GM18505 (cell line): ENCODE data around the gene ADRA2C.

Experiments
- ATAC-seq: cut with Tn5 transposase; IDR thresholded peaks from one replicate; pipeline ENCODE4 v1.9.1; 2021; ENCODE audit not compliant: unreplicated experiment
- POLR2A ChIP-seq: IDR thresholded peaks from 4 replicates; pipeline ENCODE4 v1.6.1; 2011; ENCODE audit warnings: borderline replicate concordance; ENCODE audit not compliant: insufficient read depth, insufficient read length; ENCODE audit errors: extremely low read depth

ADRA2C gene

DNA sequence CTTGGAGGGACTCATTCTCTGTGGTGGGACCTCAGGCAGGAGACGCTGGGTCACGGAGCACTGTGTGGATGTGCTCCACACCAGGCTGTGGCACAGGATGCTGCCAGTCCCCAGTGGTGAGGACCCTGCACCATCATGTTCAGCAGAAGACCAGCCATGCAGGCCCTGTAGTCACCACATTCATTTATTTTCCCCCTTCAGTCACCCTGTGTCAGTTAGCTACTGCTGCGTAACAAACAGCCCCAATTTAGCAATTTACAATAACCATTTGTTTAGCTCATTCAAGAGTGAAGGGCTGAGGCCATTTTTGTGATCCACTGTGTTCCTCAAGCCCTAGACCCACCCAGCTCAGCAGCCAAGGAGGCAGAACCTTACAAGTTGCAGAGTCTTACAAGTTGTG, 23.6 kb upstream of the ADRA2C start:
- no peak for ATAC-seq
- no peak for TF ChIP-seq POLR2A

DNA sequence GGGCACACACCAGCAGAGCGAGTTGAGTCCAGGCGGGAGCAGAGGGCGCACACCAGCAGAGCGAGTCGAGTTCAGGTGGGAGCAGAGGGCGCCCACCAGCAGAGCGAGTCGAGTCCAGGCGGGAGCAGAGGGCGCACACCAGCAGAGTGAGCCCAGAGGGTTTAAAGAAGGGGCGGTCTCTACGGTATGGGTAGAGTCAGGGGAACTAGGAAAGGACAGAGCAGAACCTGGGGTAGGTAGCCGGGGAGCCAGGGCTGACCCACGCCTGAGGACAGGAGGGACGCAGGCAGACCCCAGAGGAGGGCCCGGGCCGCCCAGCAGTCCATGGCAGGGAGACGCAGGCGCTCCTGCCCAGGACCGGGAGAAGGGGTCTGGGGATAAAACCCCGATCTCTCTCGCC, 22.0 kb upstream of the ADRA2C start:
- no peak for ATAC-seq
- TF ChIP-seq POLR2A, result no peak

GRCh38 chr4:3744901-3745300, 21.3 kb upstream of the ADRA2C start:
- TF ChIP-seq POLR2A, result no peak
- ATAC-seq, result no peak

DNA sequence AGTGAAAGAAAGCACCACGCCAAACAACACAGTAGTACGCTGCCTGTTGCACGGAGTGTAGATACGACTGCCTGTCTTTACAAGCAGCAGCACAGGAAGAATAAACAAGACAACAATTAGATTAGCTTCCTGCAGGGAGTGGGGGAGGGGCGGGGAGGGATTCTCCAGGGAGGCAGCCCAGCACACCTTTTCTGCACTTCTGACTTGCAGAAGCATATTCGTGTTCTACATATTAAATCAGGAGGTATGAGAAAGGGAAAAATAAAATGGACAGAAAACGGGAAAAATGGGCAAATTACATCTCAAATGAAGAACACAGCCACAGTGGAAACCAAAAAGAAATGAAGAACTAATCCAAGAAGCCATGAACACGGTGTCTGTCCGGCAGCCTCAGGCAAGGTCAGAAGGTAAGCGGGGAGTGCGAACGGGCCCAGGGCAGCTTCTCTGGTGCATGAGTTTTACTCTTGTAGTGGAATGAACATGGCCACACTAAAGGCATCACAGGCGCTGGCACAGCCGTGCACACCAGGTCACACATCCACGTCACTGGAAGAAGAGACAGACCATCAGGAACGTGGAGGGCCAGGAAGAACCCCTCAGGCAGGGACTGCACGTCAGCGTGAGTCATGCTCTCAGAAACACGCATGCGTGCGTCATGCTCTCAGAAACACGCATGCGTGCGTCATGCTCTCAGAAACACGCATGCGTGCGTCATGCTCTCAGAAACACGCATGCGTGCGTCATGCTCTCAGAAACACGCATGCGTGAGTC, 20.1 kb upstream of the ADRA2C start:
- no peak for TF ChIP-seq POLR2A
- ATAC-seq, result no peak

DNA sequence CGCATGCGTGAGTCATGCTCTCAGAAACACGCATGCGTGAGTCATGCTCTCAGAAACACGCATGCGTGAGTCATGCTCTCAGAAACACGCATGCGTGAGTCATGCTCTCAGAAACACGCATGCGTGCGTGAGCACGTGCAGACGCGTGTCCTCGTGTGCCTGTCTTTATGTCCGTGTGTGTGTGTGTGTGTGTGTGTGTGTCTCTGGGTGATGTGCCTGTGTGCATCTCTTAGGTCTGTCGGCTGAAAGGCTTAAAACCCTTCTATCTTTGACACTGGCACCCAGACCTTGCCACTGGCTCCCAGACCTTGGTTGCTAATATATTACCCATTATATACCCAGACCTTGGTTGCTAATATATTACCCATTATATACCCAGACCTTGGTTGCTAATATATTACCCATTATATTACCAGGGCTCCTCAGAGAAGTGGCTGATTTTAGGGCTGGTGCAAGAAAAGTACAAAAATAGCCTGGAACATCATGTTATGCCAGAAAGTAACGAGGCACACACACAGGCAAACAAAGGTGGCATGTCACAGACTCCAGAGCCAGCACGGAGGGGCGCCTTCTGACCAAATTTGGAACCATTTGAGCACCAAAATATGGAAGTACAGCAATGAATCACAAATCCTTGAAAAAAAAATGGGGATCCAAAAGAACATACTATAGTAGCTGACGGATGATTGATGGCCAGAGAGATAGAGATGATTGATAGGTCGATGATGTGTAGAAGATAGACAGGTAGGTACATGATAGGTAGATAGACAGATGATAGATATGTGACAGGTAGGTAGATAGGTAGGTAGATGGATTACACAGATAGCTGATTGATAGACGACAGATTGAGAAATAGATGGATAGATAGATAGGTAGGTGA, 19.2 kb upstream of the ADRA2C start:
- no peak for TF ChIP-seq POLR2A
- ATAC-seq, result no peak

DNA sequence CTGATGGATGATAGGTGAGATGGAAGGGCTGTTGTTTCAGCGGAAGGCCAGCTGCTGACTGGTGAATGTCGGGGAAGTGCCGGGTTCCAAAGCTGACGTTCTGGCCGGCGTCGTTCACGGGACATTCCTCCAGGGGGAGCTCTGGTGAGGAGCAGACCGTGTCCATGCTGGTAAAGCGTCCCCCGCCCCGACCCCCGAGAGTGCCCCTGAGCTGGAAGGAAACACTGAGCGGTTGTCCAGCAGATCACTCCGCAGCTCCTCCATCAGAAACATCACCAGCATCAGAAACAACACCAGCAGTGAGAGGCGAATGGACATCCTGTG, 18.6 kb upstream of the ADRA2C start:
- TF ChIP-seq POLR2A, result no peak
- ATAC-seq, result no peak

DNA sequence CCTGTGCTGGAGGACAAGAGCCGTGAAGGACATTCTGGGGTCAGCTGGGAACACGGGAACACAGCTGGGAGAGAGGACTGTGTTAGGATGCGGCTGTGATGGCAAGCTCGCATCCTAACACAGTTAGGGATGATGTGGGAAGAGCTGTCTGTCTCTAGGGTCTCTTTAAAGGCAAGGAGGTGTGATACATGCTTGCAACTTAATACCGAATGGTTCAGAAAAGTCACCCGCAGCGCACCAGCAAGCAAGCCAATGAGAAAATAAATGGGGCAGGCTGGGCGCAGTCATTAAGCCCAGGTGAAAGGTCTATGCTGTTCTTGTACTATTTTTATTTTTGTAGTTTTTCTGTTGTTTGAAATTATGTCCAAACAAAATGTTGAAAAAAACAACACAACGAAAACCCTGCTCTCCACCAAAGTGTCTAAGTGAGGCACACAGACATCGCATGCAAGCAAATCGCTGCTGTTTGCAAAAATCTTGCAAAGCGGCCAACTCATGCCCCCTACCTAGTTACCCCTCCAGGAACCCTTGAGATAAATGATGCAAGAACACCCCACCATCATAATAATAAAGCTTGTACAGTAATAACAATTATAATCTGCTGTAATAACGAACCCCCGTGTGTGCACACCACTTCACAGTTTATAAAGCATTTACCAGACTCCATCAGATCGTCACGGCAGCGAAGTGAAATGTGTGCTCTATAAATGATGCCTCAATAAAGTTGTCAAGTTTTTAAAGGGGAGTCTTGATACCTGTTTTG, 17.9 kb upstream of the ADRA2C start:
- TF ChIP-seq POLR2A, result no peak
- no peak for ATAC-seq

- no peak for TF ChIP-seq POLR2A
- no peak for ATAC-seq
These were observed 17.1 kb upstream of the ADRA2C start for GRCh38 chr4:3749081-3749480.

DNA sequence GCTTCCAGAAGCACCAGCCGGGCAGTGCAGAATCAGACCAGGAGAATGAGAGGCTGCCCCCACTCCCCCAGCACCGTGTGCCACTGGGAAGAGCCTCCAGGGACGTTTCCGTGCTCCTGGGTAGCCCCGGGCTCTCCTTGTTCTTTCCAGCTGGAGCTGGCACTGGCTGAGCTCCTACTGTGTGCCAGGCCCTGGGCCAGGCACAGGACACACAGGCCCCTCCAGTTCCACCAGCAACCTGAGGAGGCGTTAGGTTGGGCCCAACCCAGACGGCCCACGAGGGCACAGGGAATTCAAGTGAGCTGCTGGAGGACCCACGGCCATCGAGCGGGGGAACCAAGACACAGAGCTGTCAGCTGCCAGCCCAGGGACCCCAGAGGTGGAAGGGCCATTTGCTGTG, 15.9 kb upstream of the ADRA2C start:
- no peak for TF ChIP-seq POLR2A
- no peak for ATAC-seq

GRCh38 chr4:3752022-3752421, 14.2 kb upstream of the ADRA2C start:
- no peak for ATAC-seq

GRCh38 chr4:3753726-3754412, 12.3 kb upstream of the ADRA2C start:
- no peak for TF ChIP-seq POLR2A
- ATAC-seq, result no peak

More at GRCh38 chr4:3752022-3752421, 14.2 kb upstream of the ADRA2C start:
- no peak for TF ChIP-seq POLR2A

GRCh38 chr4:3756343-3757059, 9.7 kb upstream of the ADRA2C start:
- TF ChIP-seq POLR2A, result no peak
- no peak for ATAC-seq
